ENCODE measurements around the gene CRMP1. TPM values are rescaled to one million over a fixed set of nuclear protein-coding genes. Genes with fewer than 3 reads are reported as not detected.
A peak's percentile ranks its signal among the peaks of the same experiment; 100 is the strongest.

Gene CRMP1
- total RNA-seq, 1 donor from 2014 or later = 1.4 TPM

GRCh38 chr4:5888222-5889001 is 4.5 kb downstream of the CRMP1 start:
- DNase-seq (ENCODE audit: low spot score) = no peak

- DNase-seq (ENCODE audit: low spot score) = no peak
These were observed 5.3 kb downstream of the CRMP1 start for GRCh38 chr4:5887361-5888221.

- DNase-seq (ENCODE audit: low spot score) = no peak
These were observed 5.9 kb downstream of the CRMP1 start for GRCh38 chr4:5887011-5887360.

- no peak for DNase-seq (ENCODE audit: low spot score)
These were observed 7.2 kb downstream of the CRMP1 start for GRCh38 chr4:5885733-5886132.

GRCh38 chr4:5884796-5885195 is 8.1 kb downstream of the CRMP1 start:
- DNase-seq (ENCODE audit: low spot score) = no peak

GRCh38 chr4:5883916-5884315 is 9.0 kb downstream of the CRMP1 start:
- DNase-seq (ENCODE audit: low spot score) = no peak

- DNase-seq (ENCODE audit: low spot score) = no peak
These were observed 9.9 kb downstream of the CRMP1 start for GRCh38 chr4:5882947-5883346.

- no peak for DNase-seq (ENCODE audit: low spot score)
These were observed 11.5 kb downstream of the CRMP1 start for GRCh38 chr4:5881340-5881739.

GRCh38 chr4:5878359-5878758 is 14.5 kb downstream of the CRMP1 start:
- DNase-seq (ENCODE audit: low spot score) = no peak

GRCh38 chr4:5877392-5877791 is 15.5 kb downstream of the CRMP1 start:
- no peak for DNase-seq (ENCODE audit: low spot score)

GRCh38 chr4:5874811-5875449 is 18.0 kb downstream of the CRMP1 start:
- peak; percentile 38 for DNase-seq (ENCODE audit: low spot score)

GRCh38 chr4:5870701-5871100 is 22.2 kb downstream of the CRMP1 start:
- DNase-seq (ENCODE audit: low spot score) = no peak

- no peak for DNase-seq (ENCODE audit: low spot score)
These were observed 22.8 kb downstream of the CRMP1 start for GRCh38 chr4:5869966-5870619.

GRCh38 chr4:5867866-5868265 is 25.0 kb downstream of the CRMP1 start:
- DNase-seq (ENCODE audit: low spot score) = no peak

- DNase-seq (ENCODE audit: low spot score) = no peak
These were observed 25.8 kb downstream of the CRMP1 start for GRCh38 chr4:5866841-5867813.

- DNase-seq (ENCODE audit: low spot score) = no peak
These were observed 26.8 kb downstream of the CRMP1 start for GRCh38 chr4:5865896-5866599.

GRCh38 chr4:5863461-5864113 is 29.3 kb downstream of the CRMP1 start:
- no peak for DNase-seq (ENCODE audit: low spot score)

GRCh38 chr4:5858020-5858769 is 34.7 kb downstream of the CRMP1 start:
- DNase-seq (ENCODE audit: low spot score) = no peak

- no peak for DNase-seq (ENCODE audit: low spot score)
These were observed 35.7 kb downstream of the CRMP1 start for GRCh38 chr4:5857199-5857598.
